Panc1 (cell line): ENCODE data around the gene ASPN. TPM values are rescaled to one million over a fixed set of nuclear protein-coding genes. Genes with fewer than 3 reads are reported as not detected.

Source experiments
- ATAC-seq: fragments of 200-7000 bp; cut with Tn5 transposase; 2 replicates; pipeline ENCODE4 v1.9.1; 2020; ENCODE audit warnings: mild to moderate bottlenecking, moderate library complexity
- BruUV-seq: library from RNA; stranded (reverse); fragments of 400-500 nt; replicated peaks from 2 replicates; lab custom pipeline; 2021; lab: Mats Ljungman, UMichigan
- CTCF ChIA-PET: fragments of 300-600 bp; sonication (Branson Sonifier 250); formaldehyde crosslinking; loops from one replicate; lab custom pipeline; 2022; ENCODE audit warnings: antibody characterized with exemption; lab: Charles Lee
- POLR2A ChIA-PET: fragments of 300-600 bp; sonication (Branson Sonifier 250); formaldehyde crosslinking; loops from one replicate; lab custom pipeline; 2022; ENCODE audit warnings: antibody characterized with exemption; lab: Charles Lee
- DNase-seq: peaks from one replicate; pipeline ENCODE4 v3.0.0-alpha.2; 2010; ENCODE audit warnings: low read depth, low spot score
- H3K27ac ChIP-seq: 2 replicates; pipeline ENCODE4 v1.5.1; 2011; ENCODE audit warnings: mild to moderate bottlenecking, low read length, inconsistent platforms
- H3K27me3 ChIP-seq: fragments of 200-500 bp; sonication (Bioruptor generic); 2 replicates; pipeline ENCODE4 v1.6.0; 2014; ENCODE audit warnings: low read length, inconsistent platforms; ENCODE audit not compliant: control insufficient read depth, insufficient read depth
- H3K36me3 ChIP-seq: fragments of 200-500 bp; sonication (Bioruptor generic); 2 replicates; pipeline ENCODE4 v1.5.1; 2014; ENCODE audit warnings: inconsistent platforms, mild to moderate bottlenecking, low read length, moderate library complexity; ENCODE audit not compliant: control insufficient read depth, insufficient read depth
- H3K4me1 ChIP-seq: 2 replicates; pipeline ENCODE4 v1.5.1; 2011; ENCODE audit warnings: inconsistent platforms, mild to moderate bottlenecking, low read length, moderate library complexity; ENCODE audit not compliant: control insufficient read depth, insufficient read depth
- H3K4me3 ChIP-seq, 2 experiments: 2 replicates each; pipeline ENCODE4 v1.5.1; 2011 to 2012; ENCODE audit warnings: low read depth in 2 of 2, low read length in 2 of 2, mild to moderate bottlenecking in 2 of 2, inconsistent platforms in 1 of 2, moderate library complexity in 1 of 2
- H3K9me3 ChIP-seq: fragments of 200-500 bp; sonication (Bioruptor generic); 2 replicates; pipeline ENCODE4 v1.5.1; 2014; ENCODE audit warnings: low read depth, mild to moderate bottlenecking, inconsistent platforms, low read length, moderate library complexity; ENCODE audit not compliant: control insufficient read depth, insufficient read depth
- CTCF ChIP-seq: fragments of 450-650 bp; IDR thresholded peaks from 2 replicates; pipeline ENCODE4 v1.5.1; 2017; ENCODE audit warnings: mild to moderate bottlenecking
- POLR2AphosphoS5 ChIP-seq: IDR thresholded peaks from 2 replicates; pipeline ENCODE4 v1.6.1; 2012; ENCODE audit warnings: mild to moderate bottlenecking, low read depth, low read length, moderate library complexity
- REST ChIP-seq, 2 experiments: IDR thresholded peaks; 2 replicates each; pipeline ENCODE4 v1.6.1; 2011 to 2012; ENCODE audit warnings: low read depth in 2 of 2, control low read depth in 1 of 2, low read length in 1 of 2, mild to moderate bottlenecking in 1 of 2, moderate library complexity in 1 of 2; ENCODE audit not compliant: insufficient read depth in 1 of 2
- SIN3A ChIP-seq: IDR thresholded peaks from 2 replicates; pipeline ENCODE4 v1.6.1; 2012; ENCODE audit warnings: low read depth, mild to moderate bottlenecking, low read length, moderate library complexity, borderline replicate concordance; ENCODE audit not compliant: insufficient read depth
- TCF7L2 ChIP-seq: IDR thresholded peaks from 2 replicates; pipeline ENCODE4 v1.6.1; 2011; ENCODE audit warnings: mild to moderate bottlenecking, low read depth, low read length, inconsistent platforms
- in situ Hi-C: cut with HindIII; loops from 2 replicates; pipeline ENCODE4 v1.10.0; 2016; ENCODE audit warnings: low sequenced_read_pairs, low pct_unique_long_range_greater_than_20kb
- intact Hi-C: fragments of 100-400 bp; cut with micrococcal nuclease; formaldehyde crosslinking; loops from one replicate; pipeline ENCODE4 v1.10.0; 2022; ENCODE audit not compliant: unreplicated experiment
- total RNA-seq: library from RNA; stranded (reverse); gene quantifications from one replicate; pipeline ENCODE4 v1.2.1, GENCODE V29; 2021; ENCODE audit not compliant: unreplicated experiment

The ASPN gene
- total RNA-seq, 1 experiment from 2014 or later = not detected

- Histone ChIP-seq H3K36me3 (no peaks in the 10 kb centered on the region), H3K27me3 (no peaks in the 10 kb centered on the region), H3K27ac (no peak overlapping the region), H3K4me1 (no peaks in the 10 kb centered on the region), H3K9me3 (no peaks in the 10 kb centered on the region), H3K4me3 (no peak overlapping the region)
- intact Hi-C loops = no loop called here
- DNase-seq = no peak
- in situ Hi-C loops = no loop called here
- POLR2A ChIA-PET = no interaction called here
- peak; percentile 76; the same call in 1 of the 2 replicates for ATAC-seq
- CTCF ChIA-PET = no interaction called here
- TF ChIP-seq CTCF (peak; percentile 69), SIN3A (no peak), POLR2AphosphoS5 (no peak), REST (IDR thresholded peaks at IDR 0.05; ENCODE audit: insufficient read depth in 1 of 2, low read depth in 2 of 2, low read length in 1 of 2) (no peak), TCF7L2 (no peak)
- no TSS peak for BruUV-seq
These were observed 27.1 kb downstream of the ASPN start for GRCh38 chr9:92455217-92455616.

- CTCF ChIA-PET = no interaction called here
These were observed 35.8 kb downstream of the ASPN start for GRCh38 chr9:92446536-92446935.

More at GRCh38 chr9:92446536-92446935, 35.8 kb downstream of the ASPN start:
- DNase-seq (no peak), ATAC-seq (no peak)
- no peaks in the 10 kb centered on the region for H3K27me3 ChIP-seq
- POLR2A ChIA-PET = no interaction called here
- no peak for TF ChIP-seq SIN3A
- TF ChIP-seq REST (IDR thresholded peaks at IDR 0.05; ENCODE audit: insufficient read depth in 1 of 2, low read depth in 2 of 2, low read length in 1 of 2) = no peak
- TF ChIP-seq CTCF = no peak
- TF ChIP-seq POLR2AphosphoS5 = no peak
- TF ChIP-seq TCF7L2 = no peak
- in situ Hi-C loops = no loop called here
- no peaks in the 10 kb centered on the region for H3K4me1 ChIP-seq
- H3K9me3 ChIP-seq = no peaks in the 10 kb centered on the region
- intact Hi-C loops = loop anchor here (10.0 kb wide), 1 partner anchor 122 kb away; the partner anchor contains the start of genes CENPP and NOL8
- H3K27ac ChIP-seq = no peak overlapping the region
- H3K36me3 ChIP-seq = no peaks in the 10 kb centered on the region
- H3K4me3 ChIP-seq = no peak overlapping the region
- BruUV-seq = no TSS peak
